ENCODE data around the gene LPIN1.
"Not testable (repeated sequence)": the region's sequence is repeated elsewhere in the genome, so short reads cannot be mapped to it uniquely, and the experiment has no call there.

The LPIN1 gene

DNA sequence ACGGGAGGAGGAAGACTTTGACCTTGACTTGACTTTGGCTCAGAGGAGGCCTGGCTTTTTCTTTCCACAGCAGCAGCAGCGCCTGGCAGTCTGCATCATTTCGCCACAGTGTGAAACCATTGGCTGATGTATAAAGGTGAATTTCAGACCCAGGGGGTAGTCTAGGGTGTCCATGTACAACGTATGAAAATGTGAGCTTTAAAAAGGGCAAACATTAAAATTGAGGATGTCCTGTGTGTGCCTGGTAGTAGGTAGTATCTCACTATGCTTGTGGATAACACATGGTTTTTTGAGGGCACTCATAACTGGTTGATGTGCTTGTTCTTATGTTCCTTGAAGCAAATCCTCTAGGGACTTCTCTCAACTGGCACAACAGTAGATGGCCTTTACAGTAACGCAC is 86.1 kb downstream of the LPIN1 start:
- TF ChIP-seq, protein P1, sequence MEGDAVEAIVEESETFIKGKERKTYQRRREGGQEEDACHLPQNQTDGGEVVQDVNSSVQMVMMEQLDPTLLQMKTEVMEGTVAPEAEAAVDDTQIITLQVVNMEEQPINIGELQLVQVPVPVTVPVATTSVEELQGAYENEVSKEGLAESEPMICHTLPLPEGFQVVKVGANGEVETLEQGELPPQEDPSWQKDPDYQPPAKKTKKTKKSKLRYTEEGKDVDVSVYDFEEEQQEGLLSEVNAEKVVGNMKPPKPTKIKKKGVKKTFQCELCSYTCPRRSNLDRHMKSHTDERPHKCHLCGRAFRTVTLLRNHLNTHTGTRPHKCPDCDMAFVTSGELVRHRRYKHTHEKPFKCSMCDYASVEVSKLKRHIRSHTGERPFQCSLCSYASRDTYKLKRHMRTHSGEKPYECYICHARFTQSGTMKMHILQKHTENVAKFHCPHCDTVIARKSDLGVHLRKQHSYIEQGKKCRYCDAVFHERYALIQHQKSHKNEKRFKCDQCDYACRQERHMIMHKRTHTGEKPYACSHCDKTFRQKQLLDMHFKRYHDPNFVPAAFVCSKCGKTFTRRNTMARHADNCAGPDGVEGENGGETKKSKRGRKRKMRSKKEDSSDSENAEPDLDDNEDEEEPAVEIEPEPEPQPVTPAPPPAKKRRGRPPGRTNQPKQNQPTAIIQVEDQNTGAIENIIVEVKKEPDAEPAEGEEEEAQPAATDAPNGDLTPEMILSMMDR (IDR thresholded peaks at IDR 0.05; ENCODE audit: borderline replicate concordance, insufficient read depth, low read depth, low read length), result no peak
- no peak overlapping the region for H3K4me3 ChIP-seq (ENCODE audit: low read depth, low read length)

DNA sequence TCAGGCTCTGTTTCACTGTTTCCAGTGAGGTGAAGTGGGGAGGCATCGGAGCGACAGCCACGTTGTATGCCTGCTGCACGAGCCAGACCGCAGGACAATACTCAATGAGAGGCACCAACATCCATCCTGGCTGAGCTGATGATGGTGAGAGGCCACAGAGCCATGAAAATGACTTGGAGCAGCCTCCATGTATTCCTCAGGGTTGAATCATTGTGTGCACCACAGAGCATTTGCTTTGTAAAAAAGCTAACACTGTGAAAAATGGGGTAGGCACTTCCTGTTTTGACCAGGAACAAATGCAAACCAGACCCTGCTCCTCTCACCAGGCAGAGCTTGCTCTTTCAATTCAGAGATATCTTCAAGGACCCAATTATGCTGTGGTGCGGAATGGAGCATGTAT is 87.2 kb downstream of the LPIN1 start:
- H3K4me3 ChIP-seq (ENCODE audit: low read depth, low read length), result no peak overlapping the region
- TF ChIP-seq, protein P1 (IDR thresholded peaks at IDR 0.05; ENCODE audit: borderline replicate concordance, insufficient read depth, low read depth, low read length), result no peak

DNA sequence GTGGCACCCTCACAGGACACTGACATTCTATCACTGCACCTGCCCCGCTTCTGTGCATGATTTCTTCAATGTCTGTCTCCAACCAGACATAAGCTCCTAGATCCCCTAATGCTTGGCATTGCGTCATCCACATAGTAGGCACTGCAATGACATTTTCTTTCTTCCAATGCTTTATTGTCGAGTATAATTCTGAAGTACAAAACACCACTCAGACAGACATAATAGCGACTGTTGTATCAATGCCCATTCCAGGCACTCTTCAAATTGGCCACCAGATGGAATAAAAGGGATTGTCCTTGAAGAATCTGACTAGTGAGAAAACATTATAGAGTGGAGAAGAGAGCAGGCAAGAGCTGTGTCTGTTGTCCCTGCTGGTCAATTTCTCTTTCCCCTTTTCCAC is 89.0 kb downstream of the LPIN1 start:
- H3K4me3 ChIP-seq (ENCODE audit: low read depth, low read length), result no peak overlapping the region
- TF ChIP-seq, protein P1 (IDR thresholded peaks at IDR 0.05; ENCODE audit: borderline replicate concordance, insufficient read depth, low read depth, low read length), result no peak

DNA sequence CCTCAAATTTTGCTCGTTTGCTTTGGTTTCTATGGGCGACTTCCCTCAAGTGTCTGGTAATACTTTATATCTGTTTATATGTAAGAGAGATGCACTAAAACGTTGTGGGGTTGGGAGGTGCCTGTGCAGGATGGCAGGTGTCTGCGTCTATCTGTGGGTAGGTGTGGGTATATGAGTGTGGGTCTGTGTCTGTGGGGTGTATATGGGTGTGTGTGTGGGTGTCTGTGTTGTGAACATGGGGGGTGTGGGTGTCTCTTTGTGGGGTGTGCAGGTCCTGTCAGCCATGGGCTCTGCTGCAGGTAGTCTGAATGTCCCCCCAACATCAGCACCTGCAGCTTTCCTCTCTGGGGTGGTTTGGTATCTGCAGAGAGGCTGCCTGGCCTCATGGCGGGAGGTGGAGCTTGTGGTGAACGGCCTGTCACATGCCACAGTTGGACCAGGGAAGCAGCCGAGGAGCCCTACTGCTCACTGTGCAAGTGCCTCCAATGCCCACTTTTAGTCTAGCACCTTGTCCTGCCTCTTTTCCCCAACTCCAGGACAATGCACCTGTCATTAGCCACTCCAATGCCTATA is 90.3 kb downstream of the LPIN1 start:
- TF ChIP-seq, protein P1 (IDR thresholded peaks at IDR 0.05; ENCODE audit: borderline replicate concordance, insufficient read depth, low read depth, low read length), result no peak

DNA sequence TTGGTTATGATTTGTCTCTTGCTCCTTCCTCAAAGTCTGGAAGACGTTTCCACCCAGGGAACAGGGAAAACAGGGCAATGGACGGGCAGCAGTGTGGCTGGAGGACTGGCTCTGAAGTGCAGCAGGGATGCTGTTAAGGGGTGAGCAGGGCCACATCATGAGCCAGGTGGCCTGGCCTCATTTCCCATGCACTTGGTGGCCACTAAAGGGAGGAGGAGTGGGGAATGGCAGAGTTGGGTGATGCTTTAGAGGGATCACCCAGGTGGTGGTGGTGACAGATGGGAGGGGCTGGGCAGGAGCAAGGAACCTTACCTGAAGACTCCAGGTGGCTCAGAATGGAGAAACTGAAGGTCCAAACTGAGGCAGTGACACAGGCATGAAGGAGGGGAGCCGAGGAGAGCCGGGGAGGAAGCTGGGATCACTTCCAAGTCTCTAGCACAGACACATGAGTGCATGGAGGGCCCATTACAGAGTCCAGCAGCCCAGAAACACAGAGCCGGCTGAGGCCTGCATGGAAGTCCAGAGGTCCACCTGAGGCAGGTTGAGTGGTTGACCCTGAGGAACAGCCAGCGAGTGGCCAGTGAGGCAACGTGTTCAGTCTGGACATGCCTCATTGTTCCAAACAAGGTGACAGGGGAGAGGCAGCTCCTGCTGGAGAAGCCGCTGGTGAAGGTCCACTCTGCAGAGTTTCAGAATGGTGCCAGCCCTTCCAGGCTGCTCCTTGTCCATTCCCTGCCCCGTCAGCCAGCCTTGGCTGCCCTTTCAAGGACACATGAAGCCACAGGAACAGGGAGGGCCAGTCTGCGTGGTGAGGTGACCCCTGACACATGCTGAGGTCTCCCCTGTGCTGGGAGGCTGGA is 91.7 kb downstream of the LPIN1 start:
- TF ChIP-seq, protein P1 (IDR thresholded peaks at IDR 0.05; ENCODE audit: borderline replicate concordance, insufficient read depth, low read depth, low read length), result no peak
- H3K4me3 ChIP-seq (ENCODE audit: low read depth, low read length), result no peak overlapping the region

More for the DNA sequence above, 90.3 kb downstream of the LPIN1 start:
- H3K4me3 ChIP-seq (ENCODE audit: low read depth, low read length), result no peak overlapping the region

DNA sequence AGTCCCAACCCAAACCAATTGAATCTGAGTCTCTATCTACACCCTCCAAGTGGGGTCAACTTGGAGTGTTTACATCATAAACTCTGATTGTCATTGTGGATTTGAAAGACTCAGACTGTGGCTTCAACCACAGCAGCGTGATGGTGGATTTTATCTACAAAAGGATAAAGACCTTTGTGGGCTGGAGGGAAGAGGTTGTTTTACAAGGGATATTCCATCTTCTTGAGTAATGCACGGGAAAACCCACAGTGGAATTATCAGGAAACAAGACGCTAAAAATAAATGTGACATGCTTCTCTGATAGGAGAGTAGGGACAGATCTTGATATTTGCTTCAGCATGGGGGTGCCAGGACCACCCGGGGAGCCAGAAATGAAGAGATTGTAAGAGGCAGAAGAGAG is 93.5 kb downstream of the LPIN1 start:
- TF ChIP-seq, protein P1 (IDR thresholded peaks at IDR 0.05; ENCODE audit: borderline replicate concordance, insufficient read depth, low read depth, low read length), result no peak

DNA sequence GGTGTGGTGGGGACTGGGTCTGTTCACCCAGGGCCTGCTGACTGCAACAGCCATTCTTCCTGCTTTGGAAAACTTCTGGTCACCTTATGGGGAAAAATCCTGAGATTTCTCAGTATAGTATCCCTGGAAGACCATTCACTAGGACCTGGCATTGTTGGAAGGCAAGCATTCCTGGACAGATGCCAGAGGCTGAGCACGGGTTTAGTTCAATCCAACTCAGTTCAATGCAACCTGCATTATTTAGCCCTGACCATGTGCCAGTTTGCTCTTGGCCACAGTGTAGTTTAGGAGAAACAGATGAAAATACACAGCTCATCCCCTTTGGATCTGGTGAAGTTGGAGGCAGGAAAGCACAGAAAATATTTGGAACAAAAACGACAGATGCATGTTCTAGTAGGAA is 95.9 kb downstream of the LPIN1 start:
- no peak overlapping the region for H3K4me3 ChIP-seq (ENCODE audit: low read depth, low read length)
- TF ChIP-seq, protein P1 (IDR thresholded peaks at IDR 0.05; ENCODE audit: borderline replicate concordance, insufficient read depth, low read depth, low read length), result no peak

More for the DNA sequence above, 93.5 kb downstream of the LPIN1 start:
- no peak overlapping the region for H3K4me3 ChIP-seq (ENCODE audit: low read depth, low read length)

DNA sequence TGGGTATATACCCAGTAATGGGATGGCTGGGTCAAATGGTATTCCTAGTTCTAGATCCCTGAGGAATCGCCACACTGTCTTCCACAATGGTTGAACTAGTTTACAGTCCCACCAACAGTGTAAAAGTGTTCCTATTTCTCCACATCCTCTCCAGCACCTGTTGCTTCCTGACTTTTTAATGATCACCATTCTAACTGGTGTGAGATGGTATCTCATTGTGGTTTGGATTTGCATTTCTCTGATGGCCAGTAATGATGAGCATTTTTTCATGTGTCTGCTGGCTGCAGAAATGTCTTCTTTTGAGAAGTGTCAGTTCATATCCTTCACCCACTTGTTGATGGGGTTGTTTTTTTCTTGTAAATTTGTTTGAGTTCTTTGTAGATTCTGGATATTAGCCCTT is 98.4 kb downstream of the LPIN1 start:
- H3K4me3 ChIP-seq (ENCODE audit: low read depth, low read length), result not testable (repeated sequence)

DNA sequence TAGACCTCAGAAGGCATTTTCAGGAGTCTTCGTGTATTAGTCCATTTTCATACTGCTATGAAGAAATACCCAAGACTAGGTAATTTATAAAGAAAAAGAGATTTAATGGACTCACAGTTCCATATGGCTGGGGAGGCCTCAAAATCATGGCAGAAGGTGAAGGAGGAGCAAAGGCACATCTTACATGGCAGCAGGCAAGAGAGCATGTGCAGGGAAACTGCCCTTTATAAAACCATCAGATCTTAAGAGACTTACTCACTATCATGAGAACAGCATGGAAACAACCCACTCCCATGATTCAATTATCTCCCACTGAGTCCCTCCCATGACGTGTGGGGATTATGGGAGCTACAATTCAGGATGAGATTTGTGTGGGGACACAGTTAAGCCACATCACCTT is 101.5 kb downstream of the LPIN1 start:
- not testable (repeated sequence) for H3K4me3 ChIP-seq (ENCODE audit: low read depth, low read length)

Data from GM12875 (cell line).